GM20431 (cell line): ENCODE data around the gene FSD2.
"Not testable (repeated sequence)": the region's sequence is repeated elsewhere in the genome, so short reads cannot be mapped to it uniquely, and the experiment has no call there.

Experiments used
- in situ Hi-C: fragments of 300-500 bp; cut with MseI, MboI; formaldehyde crosslinking; loops from one replicate; pipeline ENCODE4 v1.15.0; 2020; ENCODE audit warnings: low sequenced_read_pairs; ENCODE audit not compliant: unreplicated experiment

FSD2 gene

GRCh38 chr15:82798531-82799166, 7.2 kb downstream of the FSD2 start:
- in situ Hi-C loops = no loop called here

DNA sequence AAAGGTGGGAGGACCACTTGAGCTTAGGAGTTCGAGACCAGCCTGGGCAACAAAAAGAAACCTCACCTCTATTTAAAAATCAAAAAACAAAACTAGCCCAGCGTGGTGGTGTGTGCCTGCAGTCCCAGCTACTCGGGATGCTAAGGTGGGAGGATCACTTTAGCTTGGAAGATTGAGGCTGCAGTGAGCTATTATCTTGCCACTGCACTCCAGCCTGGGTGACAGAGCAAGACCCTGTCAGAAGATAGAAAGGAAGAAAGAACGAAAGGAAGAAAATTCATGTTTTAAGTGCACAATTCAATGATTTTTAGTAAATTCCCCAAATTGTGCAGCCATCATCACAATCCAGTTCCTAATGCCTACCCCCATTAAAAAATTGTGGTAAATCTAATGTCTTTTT, 7.8 kb downstream of the FSD2 start:
- in situ Hi-C loops = no loop called here

- in situ Hi-C loops = no loop called here
Observed at GRCh38 chr15:82793737-82794136, 12.1 kb downstream of the FSD2 start.

DNA sequence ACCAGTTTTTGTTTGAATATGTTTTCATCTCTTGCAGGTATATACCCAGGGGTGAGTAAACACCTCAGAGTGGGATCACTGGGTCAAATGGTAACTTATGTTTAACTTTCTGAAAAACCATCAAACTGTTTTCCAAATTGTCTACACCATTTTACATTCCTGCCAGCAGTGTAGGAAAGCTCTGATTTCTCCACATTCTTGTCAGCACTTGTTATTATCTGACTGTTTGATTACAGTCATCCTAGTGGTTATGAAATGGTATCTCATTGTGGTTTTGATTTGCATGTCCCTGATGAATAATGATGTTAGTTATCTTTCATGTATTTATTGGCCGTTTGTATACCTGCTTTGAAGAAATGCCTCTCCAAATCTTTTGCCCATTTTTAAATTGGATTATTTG, 13.8 kb downstream of the FSD2 start:
- in situ Hi-C loops = no loop called here

- in situ Hi-C loops = no loop called here
Observed at GRCh38 chr15:82790321-82790720, 15.5 kb downstream of the FSD2 start.

- in situ Hi-C loops = no loop called here
Observed at GRCh38 chr15:82789491-82789890, 16.4 kb downstream of the FSD2 start.

DNA sequence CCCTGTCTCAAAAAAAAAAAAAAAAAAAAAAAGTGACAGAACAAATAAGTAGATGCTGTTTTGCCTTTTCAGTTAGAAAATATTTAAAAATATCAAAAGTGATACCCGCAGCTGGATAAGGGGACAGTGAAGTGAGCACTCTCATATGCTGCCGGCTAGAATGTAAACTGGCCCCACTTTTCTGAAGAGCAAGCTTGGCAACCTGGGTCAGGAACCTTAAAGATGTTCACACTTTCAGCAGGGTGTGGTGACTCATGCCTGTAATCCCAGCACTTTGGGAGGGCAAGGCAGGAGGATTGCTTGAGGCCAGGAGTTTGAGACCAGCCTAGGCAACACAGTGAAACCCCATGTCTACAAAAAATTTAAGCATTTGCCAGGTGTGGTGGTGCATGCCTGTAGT, 17.4 kb downstream of the FSD2 start:
- in situ Hi-C loops = no loop called here

- in situ Hi-C loops = no loop called here
Observed at GRCh38 chr15:82781349-82781748, 24.5 kb downstream of the FSD2 start.

DNA sequence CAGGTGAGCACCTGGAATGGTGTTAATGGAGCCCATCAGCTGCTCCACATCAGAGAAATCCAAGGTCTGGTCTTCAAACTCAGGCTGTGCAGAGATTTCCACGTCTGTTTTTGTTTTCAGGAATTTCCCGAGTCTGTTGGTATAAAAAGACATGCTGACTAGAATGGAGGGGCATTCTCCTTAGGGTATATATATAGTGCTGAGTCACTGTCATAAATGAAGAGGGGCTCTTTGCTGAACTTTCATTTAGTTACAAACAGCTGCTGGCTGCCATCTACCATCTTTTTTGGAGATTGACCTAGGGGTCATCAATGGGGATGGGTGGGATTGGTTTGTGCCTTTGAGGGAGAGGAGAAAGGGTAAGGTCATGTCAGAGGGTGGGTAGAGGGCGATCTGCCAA, 27.1 kb downstream of the FSD2 start:
- in situ Hi-C loops = no loop called here

DNA sequence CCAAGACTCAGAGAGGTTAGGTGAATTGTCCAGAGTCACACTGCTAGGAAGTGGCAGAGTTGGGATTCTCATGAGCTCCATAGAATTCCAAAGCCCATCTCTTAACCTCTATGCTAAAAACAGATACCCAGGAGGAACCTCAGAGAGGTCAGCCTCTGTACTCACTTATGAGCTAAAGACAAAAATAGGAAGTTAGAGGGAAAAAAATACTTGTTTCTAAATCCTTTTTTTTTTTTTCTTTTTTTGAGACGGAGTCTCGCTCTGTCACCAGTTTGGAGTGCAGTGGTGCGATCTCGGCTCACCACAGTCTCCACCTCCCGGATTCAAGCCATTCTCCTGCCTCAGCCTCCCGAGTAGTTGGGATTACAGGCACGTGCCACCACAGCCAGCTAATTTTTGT, 31.4 kb downstream of the FSD2 start:
- in situ Hi-C loops = no loop called here

DNA sequence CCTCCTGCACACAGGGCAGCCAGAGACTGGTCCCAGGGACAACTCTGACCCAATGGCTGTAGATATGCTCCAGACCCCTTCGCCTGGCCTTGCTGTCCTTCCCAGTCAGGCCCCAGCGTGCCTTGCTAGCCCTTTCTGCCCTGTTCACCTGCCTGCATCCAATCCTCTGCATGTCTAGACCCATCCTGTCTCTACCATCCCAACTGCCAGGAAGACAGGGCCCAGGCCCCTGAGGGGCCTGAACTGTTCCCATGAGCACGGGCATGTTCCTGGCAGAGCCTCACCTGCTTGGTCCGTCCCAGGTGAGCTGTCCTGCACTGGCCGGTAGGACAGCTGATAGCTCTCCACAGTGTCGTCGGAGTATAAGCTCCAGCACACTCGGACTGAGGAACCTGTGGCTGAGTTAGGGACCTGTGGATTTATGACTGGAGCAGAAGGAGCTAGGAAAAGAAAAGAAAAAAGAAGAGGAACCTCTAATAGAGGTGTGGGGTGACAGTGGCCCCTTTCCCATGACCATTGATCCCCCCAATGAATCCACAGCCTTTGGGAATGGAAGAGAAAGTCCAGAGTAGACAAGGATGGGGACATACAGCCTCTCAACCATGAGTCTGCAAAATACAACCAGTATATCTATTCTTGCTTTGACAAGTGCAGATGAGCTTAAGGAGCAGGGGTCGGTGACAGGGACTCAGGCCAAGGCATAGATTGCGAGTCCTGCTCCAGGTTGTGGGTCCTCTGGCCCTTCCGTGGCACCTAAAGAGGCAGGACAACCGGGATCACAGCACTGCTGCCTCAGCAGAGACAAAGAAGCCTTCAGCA, 33.9 kb downstream of the FSD2 start:
- in situ Hi-C loops = no loop called here

- in situ Hi-C loops = no loop called here
Observed at GRCh38 chr15:82768414-82769054, 37.3 kb downstream of the FSD2 start.

DNA sequence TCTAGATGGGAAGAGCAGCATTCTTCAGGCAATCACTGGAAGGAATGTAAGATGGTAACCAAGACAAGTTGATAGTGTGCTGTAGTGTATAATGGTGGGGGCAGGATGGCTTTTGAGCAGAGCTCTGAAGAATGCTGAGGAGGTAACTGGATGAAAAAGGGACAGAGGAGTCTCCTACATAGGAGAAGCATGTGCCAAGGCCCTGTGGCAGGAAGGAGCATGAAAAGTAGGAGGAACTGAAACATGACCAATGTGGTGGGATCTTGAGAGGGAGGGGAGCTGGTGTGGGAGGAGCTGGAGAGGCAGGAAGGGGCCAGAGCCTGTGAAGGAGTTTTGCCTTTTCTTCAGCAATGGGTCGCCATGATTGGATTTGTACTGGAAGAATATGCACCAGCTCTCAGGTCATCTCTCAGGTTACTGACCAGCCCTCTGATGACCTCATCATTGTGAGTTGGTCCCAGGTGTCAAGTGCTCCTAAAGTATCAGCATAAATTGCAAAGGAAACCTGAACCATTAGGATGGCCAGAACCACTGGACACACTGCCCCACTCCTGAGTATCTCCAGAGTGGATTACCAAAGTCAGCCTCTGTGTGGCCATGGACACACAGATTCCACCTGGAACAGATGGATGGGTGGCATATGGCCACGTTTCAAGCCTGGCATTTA, 38.6 kb downstream of the FSD2 start:
- in situ Hi-C loops = no loop called here

DNA sequence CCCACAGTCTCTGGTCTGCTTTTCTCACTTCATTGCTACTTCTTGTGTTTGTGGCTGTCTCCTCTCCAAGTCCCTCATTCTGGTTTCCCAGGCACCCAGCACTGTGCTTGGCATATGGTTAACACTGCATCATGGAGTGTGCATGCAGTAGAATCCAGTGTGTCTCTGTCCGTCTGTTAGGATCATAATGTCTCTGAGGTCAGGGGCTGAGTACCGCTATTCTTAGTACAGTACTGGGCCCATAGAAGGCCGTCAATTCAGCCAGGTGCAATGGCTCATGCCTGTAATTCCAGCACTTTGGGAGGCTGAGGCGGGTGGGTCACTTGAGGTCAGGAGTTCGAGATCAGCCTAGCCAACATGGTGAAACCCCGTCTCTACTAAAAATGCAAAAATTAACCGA, 39.7 kb downstream of the FSD2 start:
- in situ Hi-C loops = not testable (repeated sequence)

DNA sequence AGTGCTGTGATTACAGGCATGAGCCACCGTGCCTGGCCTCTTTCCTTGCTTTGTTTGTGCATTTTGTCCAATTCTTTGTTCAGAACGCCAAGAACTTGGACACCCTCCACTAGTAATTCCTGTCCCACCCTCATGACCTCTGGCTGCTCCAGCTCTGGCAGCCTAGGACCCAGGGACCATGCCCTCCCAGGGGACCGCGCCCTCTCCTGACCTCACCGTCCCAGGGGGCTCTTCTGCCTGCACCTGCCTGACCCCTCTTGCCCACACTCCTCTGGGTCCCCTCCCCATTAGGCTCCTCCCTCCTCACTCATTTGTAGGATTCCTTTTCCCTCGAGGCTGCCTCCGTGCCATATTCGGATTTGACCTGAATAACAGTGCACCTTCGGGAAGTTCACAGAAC, 41.1 kb downstream of the FSD2 start:
- in situ Hi-C loops = no loop called here

DNA sequence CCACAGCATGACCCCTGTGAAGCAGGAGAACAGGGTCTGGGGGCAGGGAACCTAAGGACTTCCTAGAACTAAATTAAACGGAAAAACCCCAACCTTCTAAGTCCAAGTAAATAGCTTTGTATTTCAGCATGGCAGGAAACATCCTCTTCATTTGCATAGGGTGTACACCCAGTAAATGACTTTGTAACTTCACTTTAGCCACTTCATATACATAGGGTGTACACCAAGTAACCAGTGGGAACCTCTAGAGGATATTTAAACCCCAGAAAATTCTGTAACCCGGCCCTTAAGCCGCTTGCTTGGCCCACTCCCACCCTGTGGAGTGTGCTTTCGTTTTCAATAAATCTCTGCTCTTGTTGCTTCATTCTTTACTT, 41.8 kb downstream of the FSD2 start:
- in situ Hi-C loops = no loop called here

GRCh38 chr15:82763361-82764116, 42.3 kb downstream of the FSD2 start:
- in situ Hi-C loops = no loop called here

- in situ Hi-C loops = no loop called here
Observed at GRCh38 chr15:82751308-82751707, 54.6 kb downstream of the FSD2 start.

DNA sequence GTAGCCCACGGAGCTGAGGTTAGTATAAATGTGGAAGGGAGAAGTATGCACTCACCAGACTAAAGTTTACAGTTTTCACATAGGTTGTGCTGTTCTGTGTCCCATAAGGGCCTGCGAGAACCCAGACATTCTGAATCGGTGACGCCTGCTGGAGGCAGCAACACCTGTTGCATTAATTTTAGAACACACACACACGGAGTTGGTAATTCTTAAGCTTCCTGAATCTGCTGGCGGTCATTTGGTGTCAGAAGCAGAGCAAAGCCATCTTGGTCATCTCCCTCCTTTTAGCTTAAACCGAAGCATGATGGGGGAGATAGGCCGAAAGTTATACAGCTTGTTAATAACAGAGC, 55.1 kb downstream of the FSD2 start:
- in situ Hi-C loops = no loop called here
